VCaP (cell line): ENCODE results near the gene PGC.

ENCODE experiments used
- H3K27ac ChIP-seq: fragments of 450-650 bp; 2 replicates; pipeline ENCODE4 v1.5.1; 2017
- TF ChIP-seq, protein P1 (sequence below): fragments of 450-650 bp; conservative IDR thresholded peaks from 2 replicates; pipeline ENCODE4 v1.5.1; 2017; ENCODE audit warnings: mild to moderate bottlenecking, moderate library complexity

PGC gene

GRCh38 chr6:41722969-41723529 lies 24.1 kb downstream of the PGC start:
- TF ChIP-seq, protein P1, sequence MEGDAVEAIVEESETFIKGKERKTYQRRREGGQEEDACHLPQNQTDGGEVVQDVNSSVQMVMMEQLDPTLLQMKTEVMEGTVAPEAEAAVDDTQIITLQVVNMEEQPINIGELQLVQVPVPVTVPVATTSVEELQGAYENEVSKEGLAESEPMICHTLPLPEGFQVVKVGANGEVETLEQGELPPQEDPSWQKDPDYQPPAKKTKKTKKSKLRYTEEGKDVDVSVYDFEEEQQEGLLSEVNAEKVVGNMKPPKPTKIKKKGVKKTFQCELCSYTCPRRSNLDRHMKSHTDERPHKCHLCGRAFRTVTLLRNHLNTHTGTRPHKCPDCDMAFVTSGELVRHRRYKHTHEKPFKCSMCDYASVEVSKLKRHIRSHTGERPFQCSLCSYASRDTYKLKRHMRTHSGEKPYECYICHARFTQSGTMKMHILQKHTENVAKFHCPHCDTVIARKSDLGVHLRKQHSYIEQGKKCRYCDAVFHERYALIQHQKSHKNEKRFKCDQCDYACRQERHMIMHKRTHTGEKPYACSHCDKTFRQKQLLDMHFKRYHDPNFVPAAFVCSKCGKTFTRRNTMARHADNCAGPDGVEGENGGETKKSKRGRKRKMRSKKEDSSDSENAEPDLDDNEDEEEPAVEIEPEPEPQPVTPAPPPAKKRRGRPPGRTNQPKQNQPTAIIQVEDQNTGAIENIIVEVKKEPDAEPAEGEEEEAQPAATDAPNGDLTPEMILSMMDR: no peak
- 0 out of 2 replicates have a peak overlapping the region, but pooled peaks have one; percentile 5 for H3K27ac ChIP-seq

DNA sequence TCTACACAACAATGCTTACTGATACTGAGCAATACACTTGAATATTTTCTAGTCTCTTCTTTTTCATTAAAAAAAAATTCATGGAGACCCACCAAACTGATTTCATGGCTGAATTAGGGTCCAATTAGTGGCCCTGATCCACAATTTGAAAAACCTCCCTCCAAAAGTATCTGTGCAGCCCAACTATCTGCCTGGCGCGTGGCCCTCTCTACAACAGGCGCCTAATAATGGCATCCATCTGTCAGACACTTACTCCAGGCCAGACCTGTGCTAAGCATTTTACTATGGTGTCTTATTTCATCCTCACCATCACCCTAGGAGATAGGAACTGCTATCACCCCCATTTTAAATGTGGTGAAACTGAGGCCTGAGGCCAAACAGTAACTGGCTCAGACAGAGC lies 25.8 kb downstream of the PGC start:
- no peak overlapping the region for H3K27ac ChIP-seq
- TF ChIP-seq, protein P1: no peak

GRCh38 chr6:41720783-41721182 lies 26.4 kb downstream of the PGC start:
- TF ChIP-seq, protein P1: no peak
- H3K27ac ChIP-seq: peak overlapping the region; percentile 56; the same call in 1 of the 2 replicates

GRCh38 chr6:41720262-41720620 lies 27.0 kb downstream of the PGC start:
- TF ChIP-seq, protein P1: no peak
- H3K27ac ChIP-seq: peak overlapping the region; percentile 56

- TF ChIP-seq, protein P1: no peak
- H3K27ac ChIP-seq: peak overlapping the region; percentile 56
Observed at GRCh38 chr6:41719436-41720261, 27.5 kb downstream of the PGC start.

- peak overlapping the region; percentile 56; the same call in 1 of the 2 replicates for H3K27ac ChIP-seq
Observed at GRCh38 chr6:41718828-41719227, 28.4 kb downstream of the PGC start.

GRCh38 chr6:41717392-41717736 lies 29.8 kb downstream of the PGC start:
- TF ChIP-seq, protein P1: no peak
- H3K27ac ChIP-seq: no peak overlapping the region

More at GRCh38 chr6:41718828-41719227, 28.4 kb downstream of the PGC start:
- TF ChIP-seq, protein P1: no peak
